HG03469 (cell line): ENCODE data around the gene ANKS1A.

Experiments used
- ATAC-seq: cut with Tn5 transposase; IDR thresholded peaks from one replicate; pipeline ENCODE4 v1.9.1; 2021; ENCODE audit warnings: mild to moderate bottlenecking, moderate library complexity, moderate number of reproducible peaks; ENCODE audit not compliant: unreplicated experiment

ANKS1A gene

GRCh38 chr6:35049156-35049735 lies 160.2 kb downstream of the ANKS1A start:
- no peak for ATAC-seq

DNA sequence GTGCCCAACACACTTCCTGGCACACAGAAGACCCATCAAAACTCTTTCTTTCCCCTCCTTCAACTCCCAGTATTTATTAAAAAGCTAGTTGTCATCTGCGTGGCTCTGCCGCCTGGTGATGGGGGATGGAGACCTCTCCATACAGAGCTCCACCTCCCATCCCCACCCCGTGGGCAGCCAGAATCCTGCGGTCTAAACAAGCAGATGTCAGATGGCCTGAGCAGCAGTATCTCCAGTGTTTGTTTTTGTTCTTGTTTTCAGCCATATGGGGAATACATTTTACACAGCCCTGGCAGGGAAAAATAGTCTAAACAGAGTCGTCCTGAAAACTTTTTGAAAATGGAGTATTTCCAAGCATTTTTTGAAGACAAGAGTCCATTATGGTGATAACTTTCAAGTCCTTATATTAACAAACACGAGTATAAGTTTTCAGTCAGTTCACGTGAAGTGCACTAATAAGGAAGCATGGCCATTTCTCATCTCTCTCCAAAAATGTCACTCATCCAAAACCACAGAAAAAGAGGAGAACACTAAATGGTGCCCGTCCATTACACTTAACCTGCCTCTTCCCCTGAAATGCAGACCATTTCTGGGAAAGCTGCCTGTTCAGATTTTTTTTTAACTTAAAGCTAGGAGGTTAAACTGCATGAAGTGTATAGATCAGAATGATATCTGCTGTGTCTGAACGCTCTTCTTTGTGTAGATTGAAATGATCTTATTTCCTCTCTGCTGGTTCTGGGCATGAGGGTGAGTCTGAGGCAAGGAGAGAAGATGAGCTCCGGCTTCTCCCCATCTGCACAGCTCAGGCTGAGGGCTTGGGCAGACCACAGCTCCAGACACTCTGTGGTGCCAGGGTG lies 161.1 kb downstream of the ANKS1A start:
- no peak for ATAC-seq

- no peak for ATAC-seq
These were observed 161.8 kb downstream of the ANKS1A start for GRCh38 chr6:35050757-35051330.

DNA sequence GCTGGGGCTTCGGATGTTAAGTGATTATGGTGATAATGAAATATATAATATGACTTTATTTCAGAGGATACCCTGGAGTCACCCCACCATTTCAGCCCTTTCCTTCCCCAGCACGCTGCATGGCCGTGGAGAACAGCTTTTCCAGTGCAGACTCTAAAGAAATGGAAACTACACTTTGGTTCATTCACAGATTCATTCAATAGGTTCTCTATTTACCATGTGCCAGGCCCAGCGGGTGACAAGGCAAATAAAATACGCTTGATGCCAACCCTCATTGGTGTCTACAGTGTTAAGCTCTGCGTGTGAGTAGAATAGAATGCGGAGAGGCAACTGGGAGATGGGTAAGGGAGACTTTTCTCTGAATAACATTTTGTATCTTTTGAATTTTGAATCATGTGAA lies 162.3 kb downstream of the ANKS1A start:
- no peak for ATAC-seq

DNA sequence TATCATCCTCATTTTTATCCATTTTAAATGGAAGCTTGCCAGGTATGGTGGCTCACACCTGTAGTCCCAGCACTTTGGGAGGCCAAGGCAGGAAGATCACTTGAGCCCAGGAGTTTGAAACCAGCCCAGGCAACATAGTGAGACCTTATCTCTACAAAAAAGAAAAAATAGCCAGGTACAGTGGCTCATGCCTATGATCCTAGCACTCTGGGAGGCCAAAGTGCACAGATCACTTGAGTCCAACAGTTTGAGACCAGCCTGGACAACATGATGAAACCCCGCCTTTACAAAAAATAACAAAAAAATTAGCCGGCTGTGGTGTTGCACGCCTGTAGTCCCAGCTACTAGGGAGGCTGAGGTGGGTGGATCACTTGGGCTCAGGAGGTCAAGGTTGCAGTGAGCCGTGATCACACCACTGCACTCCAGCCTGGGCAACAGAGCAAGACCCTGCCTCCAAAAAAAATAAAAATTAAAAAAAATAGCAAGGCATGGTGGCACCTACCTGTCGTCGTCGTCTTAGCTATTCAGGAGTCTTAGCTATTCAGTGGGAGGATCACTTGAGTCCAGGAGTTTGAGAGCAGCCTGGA lies 163.0 kb downstream of the ANKS1A start:
- ATAC-seq: no peak

GRCh38 chr6:35052694-35053565 lies 163.9 kb downstream of the ANKS1A start:
- no peak for ATAC-seq

- no peak for ATAC-seq
These were observed 164.6 kb downstream of the ANKS1A start for GRCh38 chr6:35053701-35054100.

GRCh38 chr6:35054106-35054742 lies 165.2 kb downstream of the ANKS1A start:
- ATAC-seq: no peak

- no peak for ATAC-seq
These were observed 165.7 kb downstream of the ANKS1A start for GRCh38 chr6:35054743-35055130.

- ATAC-seq: no peak
These were observed 166.8 kb downstream of the ANKS1A start for GRCh38 chr6:35055891-35056290.

GRCh38 chr6:35056952-35057351 lies 167.9 kb downstream of the ANKS1A start:
- ATAC-seq: no peak

- ATAC-seq: no peak
These were observed 168.6 kb downstream of the ANKS1A start for GRCh38 chr6:35057449-35058357.

DNA sequence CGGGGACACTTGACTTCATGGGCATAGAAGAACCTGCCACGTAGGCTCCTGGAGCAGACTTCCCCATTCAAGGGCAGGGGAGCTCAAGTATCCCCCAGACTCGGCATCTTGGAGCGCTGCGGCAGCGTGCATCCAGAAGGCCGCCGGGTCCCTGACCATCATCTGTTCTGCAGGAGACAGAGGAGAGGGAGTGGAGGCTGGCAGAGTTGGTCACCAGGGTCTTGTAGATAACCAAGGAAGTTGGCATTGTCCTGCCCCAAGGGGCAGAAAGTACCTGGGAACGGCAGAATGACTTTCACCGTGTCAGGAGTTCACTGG lies 169.3 kb downstream of the ANKS1A start:
- ATAC-seq: no peak

- ATAC-seq: no peak
These were observed 169.9 kb downstream of the ANKS1A start for GRCh38 chr6:35058865-35059522.

DNA sequence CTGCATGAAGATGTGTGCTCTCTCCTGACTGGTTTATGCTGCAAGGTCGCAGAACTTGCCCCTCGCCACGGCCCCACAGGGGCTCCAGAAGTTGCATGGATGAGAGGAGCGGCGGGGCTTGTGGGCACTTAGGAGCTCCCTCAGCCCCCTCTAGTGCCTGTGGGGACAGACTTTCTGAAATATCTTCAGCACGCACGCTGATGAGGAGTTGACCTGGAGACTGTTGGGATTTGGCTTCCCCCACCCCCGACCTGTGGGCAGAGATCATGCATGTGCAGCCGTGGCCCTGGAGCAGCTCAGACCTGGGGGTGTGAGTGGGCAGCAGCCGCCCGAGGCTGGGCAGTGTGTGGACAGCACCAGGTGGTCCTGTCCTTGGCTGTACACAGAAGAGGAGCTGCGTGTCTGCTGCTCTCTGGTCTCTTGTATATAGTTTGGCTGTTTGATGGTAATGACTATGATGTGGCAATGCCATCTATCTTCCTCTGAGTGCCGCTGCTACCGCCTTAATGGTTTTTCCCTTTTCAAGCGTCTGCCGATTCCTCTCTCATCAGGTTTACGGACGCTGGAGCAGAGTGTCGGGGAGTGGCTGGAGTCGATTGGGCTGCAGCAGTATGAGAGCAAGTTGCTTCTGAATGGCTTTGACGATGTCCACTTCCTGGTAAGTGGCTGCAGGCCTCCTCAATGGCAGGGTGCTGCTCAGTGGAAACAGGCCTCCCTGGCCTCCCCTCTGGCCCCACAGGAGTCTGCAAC lies 170.7 kb downstream of the ANKS1A start:
- no peak for ATAC-seq

DNA sequence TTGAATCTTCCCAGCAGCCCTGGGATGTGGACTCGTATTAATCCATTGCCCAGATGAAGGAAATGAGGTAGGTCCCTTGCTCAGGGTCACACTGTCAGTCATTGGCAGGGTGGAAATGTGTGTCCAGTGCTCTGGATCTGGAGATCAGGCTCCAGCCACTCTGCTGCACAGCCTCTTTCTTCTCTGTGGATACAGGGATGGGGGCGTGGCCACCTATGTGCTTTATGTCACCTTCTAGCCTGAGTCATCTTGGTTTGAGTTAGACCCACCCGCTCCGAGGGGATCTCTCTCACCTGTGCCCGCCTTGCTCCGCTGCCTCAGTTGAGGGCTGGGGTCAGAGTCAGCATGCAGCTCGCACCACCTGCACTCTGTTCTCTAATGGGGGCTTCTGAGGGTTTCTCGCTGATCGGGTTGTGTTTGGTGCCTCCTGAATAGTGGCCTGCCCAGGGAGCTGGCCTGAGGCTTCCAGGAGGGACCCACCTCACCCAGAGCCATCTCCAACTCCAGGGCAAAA lies 172.1 kb downstream of the ANKS1A start:
- ATAC-seq: no peak

DNA sequence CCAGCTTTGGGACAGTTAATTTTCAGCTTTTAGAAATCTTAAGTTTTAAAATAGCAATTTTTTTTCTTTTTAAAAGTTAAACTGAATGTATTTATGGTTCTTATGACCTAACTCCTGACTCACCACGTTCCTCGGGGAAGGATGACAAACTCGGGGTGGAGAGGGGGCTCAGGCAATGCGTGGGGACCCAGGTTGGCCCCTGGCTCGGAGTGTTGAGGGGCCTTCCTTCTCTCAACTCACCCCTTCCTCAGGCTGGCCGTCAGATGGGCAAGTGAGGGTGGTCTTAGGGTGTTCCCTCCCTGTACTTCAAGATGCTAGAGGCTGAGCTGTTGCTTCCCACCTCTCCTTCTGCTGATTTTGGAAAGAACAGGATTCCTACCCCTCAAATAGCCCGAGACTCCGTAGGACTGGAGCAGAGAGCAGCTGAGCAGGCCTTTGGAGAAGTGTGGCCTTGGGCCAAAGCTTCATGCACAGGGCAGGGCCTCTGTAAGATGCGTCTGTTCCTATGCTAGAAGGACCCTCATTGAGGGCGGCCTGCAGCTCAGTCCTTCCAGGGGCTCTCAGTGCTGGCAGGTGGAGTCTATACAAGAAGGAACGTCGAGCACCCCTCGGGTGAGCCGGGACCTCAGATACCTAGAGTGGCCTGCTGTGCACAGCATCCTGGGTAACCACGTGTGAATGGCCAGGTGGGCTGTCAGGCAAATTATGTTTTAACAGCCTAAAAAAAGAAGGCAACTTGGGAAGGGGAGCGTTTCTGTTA lies 172.8 kb downstream of the ANKS1A start:
- ATAC-seq: no peak
